ENCODE data around the gene SVEP1.

Gene SVEP1

DNA sequence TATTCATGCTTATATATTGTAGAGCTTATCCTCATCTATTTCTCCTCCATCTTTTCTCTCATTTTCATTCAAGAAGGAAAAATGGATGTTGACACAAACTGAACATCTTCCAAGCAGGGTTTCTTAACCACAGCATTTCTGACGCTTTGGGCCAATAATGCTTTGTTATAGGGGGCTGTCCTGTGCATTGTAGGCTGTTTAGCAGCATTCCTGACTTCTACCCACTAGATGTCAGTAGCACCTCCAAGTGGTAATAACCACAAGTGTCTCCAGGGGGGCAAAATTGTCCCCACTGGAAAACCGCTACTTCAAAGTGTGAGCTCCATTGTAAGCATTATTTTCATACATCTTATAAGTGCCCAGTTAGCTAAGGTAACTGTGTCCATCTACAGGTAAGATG lies 239.2 kb downstream of the SVEP1 start:
- no peak overlapping the region for H3K4me3 ChIP-seq (ENCODE audit: low read depth, low read length)
- DNase-seq (ENCODE audit: low read depth), result peak; percentile 59
- TF ChIP-seq, protein P1, sequence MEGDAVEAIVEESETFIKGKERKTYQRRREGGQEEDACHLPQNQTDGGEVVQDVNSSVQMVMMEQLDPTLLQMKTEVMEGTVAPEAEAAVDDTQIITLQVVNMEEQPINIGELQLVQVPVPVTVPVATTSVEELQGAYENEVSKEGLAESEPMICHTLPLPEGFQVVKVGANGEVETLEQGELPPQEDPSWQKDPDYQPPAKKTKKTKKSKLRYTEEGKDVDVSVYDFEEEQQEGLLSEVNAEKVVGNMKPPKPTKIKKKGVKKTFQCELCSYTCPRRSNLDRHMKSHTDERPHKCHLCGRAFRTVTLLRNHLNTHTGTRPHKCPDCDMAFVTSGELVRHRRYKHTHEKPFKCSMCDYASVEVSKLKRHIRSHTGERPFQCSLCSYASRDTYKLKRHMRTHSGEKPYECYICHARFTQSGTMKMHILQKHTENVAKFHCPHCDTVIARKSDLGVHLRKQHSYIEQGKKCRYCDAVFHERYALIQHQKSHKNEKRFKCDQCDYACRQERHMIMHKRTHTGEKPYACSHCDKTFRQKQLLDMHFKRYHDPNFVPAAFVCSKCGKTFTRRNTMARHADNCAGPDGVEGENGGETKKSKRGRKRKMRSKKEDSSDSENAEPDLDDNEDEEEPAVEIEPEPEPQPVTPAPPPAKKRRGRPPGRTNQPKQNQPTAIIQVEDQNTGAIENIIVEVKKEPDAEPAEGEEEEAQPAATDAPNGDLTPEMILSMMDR (conservative IDR thresholded peaks at IDR 0.05; ENCODE audit: low read depth, low read length), result peak; percentile 72

GRCh38 chr9:110338143-110338542 lies 241.4 kb downstream of the SVEP1 start:
- TF ChIP-seq, protein P1 (conservative IDR thresholded peaks at IDR 0.05; ENCODE audit: low read depth, low read length), result no peak
- H3K4me3 ChIP-seq (ENCODE audit: low read depth, low read length), result no peak overlapping the region
- no peak for DNase-seq (ENCODE audit: low read depth)

DNA sequence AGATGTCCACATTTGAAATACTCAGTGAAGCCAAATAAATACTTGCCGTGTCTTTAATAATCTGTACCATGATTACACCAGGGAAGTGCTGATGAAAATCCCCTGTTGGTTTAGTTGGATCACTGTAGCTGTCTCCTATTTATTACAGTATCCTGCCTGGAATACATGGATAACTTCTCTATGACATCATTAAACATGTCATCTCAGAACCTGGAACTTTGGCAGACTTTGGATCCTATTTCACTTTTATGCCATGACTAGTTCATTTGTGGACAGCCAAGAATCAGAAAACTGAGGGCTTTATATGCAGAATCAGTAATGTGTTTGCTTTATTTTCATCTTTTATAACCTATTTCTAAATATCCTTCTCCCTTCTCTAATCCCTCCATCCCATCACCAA lies 241.8 kb downstream of the SVEP1 start, which contains the start of gene TXNDC8:
TSS of gene TXNDC8 (minus strand) at position 137 of the 400 bp plus-strand sequence.
- TF ChIP-seq, protein P1 (conservative IDR thresholded peaks at IDR 0.05; ENCODE audit: low read depth, low read length), result no peak
- no peak within 1 kb of the TSS for H3K4me3 ChIP-seq (ENCODE audit: low read depth, low read length)
- DNase-seq (ENCODE audit: low read depth), result no peak

DNA sequence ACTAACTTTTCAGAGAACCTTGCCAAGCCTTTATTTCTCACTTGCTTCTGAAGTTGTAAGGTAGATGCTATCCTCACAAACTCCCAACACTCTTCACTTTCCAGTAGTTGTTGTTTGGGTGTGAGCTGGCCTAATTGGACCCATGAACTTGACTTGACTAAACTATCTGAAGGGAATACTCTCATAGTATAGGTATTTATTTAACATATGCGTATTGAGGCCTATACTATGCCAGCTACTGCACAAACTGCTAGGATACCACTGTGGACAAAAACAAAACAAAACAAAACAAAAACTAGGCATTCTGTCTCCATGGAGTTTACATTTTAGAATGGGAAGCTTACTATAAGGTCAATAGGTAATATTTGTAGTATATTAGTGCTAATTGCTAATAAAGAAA lies 243.2 kb downstream of the SVEP1 start:
- H3K4me3 ChIP-seq (ENCODE audit: low read depth, low read length), result no peak overlapping the region
- DNase-seq (ENCODE audit: low read depth), result no peak
- TF ChIP-seq, protein P1 (conservative IDR thresholded peaks at IDR 0.05; ENCODE audit: low read depth, low read length), result no peak

- no peak overlapping the region for H3K4me3 ChIP-seq (ENCODE audit: low read depth, low read length)
- TF ChIP-seq, protein P1 (conservative IDR thresholded peaks at IDR 0.05; ENCODE audit: low read depth, low read length), result no peak
- no peak for DNase-seq (ENCODE audit: low read depth)
Observed at GRCh38 chr9:110334871-110335270, 244.7 kb downstream of the SVEP1 start.

DNA sequence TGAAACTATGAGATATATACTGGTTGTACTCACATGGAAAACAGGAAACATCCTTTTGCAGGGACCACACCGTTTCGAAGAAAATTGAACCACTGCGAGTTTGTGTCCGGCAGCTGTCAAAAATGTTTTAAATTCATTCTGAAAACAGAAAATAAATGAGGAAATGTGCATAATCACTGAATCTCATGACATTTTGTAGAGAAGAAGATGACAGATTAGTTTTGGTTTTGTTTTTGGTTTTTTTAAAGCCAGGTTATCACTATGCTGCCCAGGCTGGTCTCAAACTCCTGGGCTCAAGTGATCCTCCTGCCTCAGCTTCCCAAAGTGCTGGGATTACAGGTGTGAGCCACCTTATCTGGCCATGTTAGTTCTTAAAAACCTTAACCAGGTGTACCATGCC lies 245.4 kb downstream of the SVEP1 start:
- TF ChIP-seq, protein P1 (conservative IDR thresholded peaks at IDR 0.05; ENCODE audit: low read depth, low read length), result no peak
- H3K4me3 ChIP-seq (ENCODE audit: low read depth, low read length), result no peak overlapping the region
- DNase-seq (ENCODE audit: low read depth), result no peak

- DNase-seq (ENCODE audit: low read depth), result no peak
- TF ChIP-seq, protein P1 (conservative IDR thresholded peaks at IDR 0.05; ENCODE audit: low read depth, low read length), result no peak
- no peak overlapping the region for H3K4me3 ChIP-seq (ENCODE audit: low read depth, low read length)
Observed at GRCh38 chr9:110332766-110333165, 246.8 kb downstream of the SVEP1 start.

Data from choroid plexus epithelial cell (primary cell).